K562 (cell line): ENCODE measurements around the gene NUTF2. TPM values are rescaled to one million over a fixed set of nuclear protein-coding genes. Genes with fewer than 3 reads are reported as not detected.

Source experiments
- CC2D1A ChIP-seq: fragments of 450-650 bp; IDR thresholded peaks from 2 replicates; pipeline ENCODE4 v1.6.1; 2017; ENCODE audit warnings: mild to moderate bottlenecking
- FOXK1 ChIP-seq: sonication (generic); formaldehyde crosslinking; IDR thresholded peaks from 2 replicates; pipeline ENCODE4 v1.8.0; 2022; ENCODE audit warnings: missing genetic modification reagents, mild to moderate bottlenecking, borderline replicate concordance
- HMBOX1 ChIP-seq: sonication (generic); IDR thresholded peaks from 2 replicates; pipeline ENCODE4 v1.6.1; 2016
- MTA3 ChIP-seq: fragments of 450-650 bp; formaldehyde crosslinking; IDR thresholded peaks from 2 replicates; pipeline ENCODE4 v1.6.1; 2017; ENCODE audit warnings: mild to moderate bottlenecking, borderline replicate concordance
- NFATC3 ChIP-seq: fragments of 450-650 bp; IDR thresholded peaks from 2 replicates; pipeline ENCODE4 v1.6.1; 2017; ENCODE audit warnings: mild to moderate bottlenecking
- PATZ1 ChIP-seq: fragments of 250-450 bp; sonication (Bioruptor Pico); IDR thresholded peaks from 2 replicates; pipeline ENCODE4 v1.5.0; 2020; ENCODE audit warnings: mild to moderate bottlenecking, borderline replicate concordance
- SNIP1 ChIP-seq: fragments of 450-650 bp; IDR thresholded peaks from 2 replicates; pipeline ENCODE4 v1.7.1; 2017; ENCODE audit warnings: low read depth, mild to moderate bottlenecking
- SNRNP70 ChIP-seq: fragments of 200-400 bp; formaldehyde crosslinking; optimal IDR thresholded peaks from 2 replicates; pipeline ENCODE3; 2017; ENCODE audit warnings: low read depth, low read length
- ZNF830 ChIP-seq: fragments of 250-450 bp; sonication (Bioruptor Pico); IDR thresholded peaks from 2 replicates; pipeline ENCODE4 v1.5.0; 2021; ENCODE audit warnings: mild to moderate bottlenecking
- polyA plus RNA-seq, 8 experiments: library from polyadenylated mRNA; depleted of rRNA in 4 of 8; stranded (reverse) in 5 of 8; unstranded in 3 of 8; fragments of >200 nt; fragmentation: Nextera tagmentation in 2 of 8; fragmentation: Illumina TruSeq in 1 of 8; extraction: Ambion mirVana in 2 of 8; extraction: Trizol in 1 of 8; gene quantifications; 2 replicates each; pipeline versions ENCODE4 v1.2.1 to v1.2.3, GENCODE V29; 2011 to 2014; ENCODE audit warnings: inconsistent platforms in 1 of 8, missing spikeins in 1 of 8
- total RNA-seq, 7 experiments: library from RNA; depleted of rRNA in 6 of 7; stranded (reverse); fragments of >200 nt in 6 of 7; fragmentation: Illumina TruSeq in 2 of 7; extraction: Trizol in 2 of 7; gene quantifications; 2 replicates each; pipeline versions ENCODE4 v1.2.1 to v1.2.3, GENCODE V29; 2011 to 2021; ENCODE audit warnings: low replicate concordance in 1 of 7
- TF ChIP-seq, protein P1 (sequence below), 2 experiments: fragments of 450-650 bp; IDR thresholded peaks; 2 replicates each; pipeline ENCODE4 v1.6.1; 2018; ENCODE audit warnings: mild to moderate bottlenecking in 2 of 2, low read depth in 1 of 2; ENCODE audit not compliant: partially characterized antibody in 2 of 2
- TF ChIP-seq, protein P2 (sequence below): fragments of 450-650 bp; IDR thresholded peaks from 2 replicates; pipeline ENCODE4 v1.6.1; 2016; ENCODE audit warnings: low read depth, mild to moderate bottlenecking, moderate library complexity
- TF ChIP-seq, protein P3 (sequence below): fragments of 450-650 bp; IDR thresholded peaks from 2 replicates; pipeline ENCODE4 v1.6.1; 2016; ENCODE audit warnings: borderline replicate concordance
- TF ChIP-seq, protein P4 (sequence below): fragments of 450-650 bp; IDR thresholded peaks from 2 replicates; pipeline ENCODE4 v1.6.1; 2018; ENCODE audit not compliant: partially characterized antibody

Gene NUTF2
- total and polyA plus RNA-seq, 9 of the 15 experiments (the other 6 are each of a cell fraction or from before 2014, with no cell fraction given): 106 to 248 (median 147) TPM

DNA sequence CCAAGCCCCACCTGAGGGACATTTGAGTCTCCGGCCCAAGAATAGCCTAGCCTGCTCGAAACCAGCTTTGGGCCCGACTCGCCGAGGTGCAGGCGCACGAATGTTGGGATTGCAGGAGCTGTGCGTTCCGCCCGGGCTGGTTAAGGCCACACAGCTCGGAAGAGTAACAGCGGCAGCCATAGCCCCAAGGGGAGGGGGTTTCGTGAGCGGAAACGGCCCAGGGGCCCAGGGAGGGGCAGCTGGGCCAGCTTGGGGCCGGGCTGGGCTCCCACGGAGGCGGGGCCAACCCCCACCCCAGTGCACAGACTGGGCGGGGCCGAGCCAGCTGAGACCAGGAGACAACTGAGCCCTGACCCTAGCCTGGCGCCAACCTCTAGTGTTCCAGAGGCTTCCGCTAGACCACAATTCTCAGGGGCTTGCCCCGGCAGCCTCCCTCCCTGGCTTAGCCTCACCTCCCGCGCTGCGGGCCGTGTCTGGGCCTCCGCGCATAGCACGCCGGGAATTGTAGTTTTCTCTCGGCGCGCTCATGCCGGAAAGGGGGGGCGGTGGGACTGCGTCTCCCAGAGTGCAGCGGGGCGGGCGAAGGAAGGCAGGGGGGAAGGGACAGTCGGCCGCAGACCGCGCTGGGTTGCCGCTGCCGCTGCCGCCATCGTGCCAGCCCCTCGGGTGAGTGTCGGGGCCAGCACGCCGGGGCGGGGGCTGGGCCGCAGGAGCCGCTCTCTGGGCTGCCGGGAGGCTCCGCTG is at the start of gene NUTF2 (continued):
- peak; percentile 94 for TF ChIP-seq MTA3
- TF ChIP-seq, protein P1, sequence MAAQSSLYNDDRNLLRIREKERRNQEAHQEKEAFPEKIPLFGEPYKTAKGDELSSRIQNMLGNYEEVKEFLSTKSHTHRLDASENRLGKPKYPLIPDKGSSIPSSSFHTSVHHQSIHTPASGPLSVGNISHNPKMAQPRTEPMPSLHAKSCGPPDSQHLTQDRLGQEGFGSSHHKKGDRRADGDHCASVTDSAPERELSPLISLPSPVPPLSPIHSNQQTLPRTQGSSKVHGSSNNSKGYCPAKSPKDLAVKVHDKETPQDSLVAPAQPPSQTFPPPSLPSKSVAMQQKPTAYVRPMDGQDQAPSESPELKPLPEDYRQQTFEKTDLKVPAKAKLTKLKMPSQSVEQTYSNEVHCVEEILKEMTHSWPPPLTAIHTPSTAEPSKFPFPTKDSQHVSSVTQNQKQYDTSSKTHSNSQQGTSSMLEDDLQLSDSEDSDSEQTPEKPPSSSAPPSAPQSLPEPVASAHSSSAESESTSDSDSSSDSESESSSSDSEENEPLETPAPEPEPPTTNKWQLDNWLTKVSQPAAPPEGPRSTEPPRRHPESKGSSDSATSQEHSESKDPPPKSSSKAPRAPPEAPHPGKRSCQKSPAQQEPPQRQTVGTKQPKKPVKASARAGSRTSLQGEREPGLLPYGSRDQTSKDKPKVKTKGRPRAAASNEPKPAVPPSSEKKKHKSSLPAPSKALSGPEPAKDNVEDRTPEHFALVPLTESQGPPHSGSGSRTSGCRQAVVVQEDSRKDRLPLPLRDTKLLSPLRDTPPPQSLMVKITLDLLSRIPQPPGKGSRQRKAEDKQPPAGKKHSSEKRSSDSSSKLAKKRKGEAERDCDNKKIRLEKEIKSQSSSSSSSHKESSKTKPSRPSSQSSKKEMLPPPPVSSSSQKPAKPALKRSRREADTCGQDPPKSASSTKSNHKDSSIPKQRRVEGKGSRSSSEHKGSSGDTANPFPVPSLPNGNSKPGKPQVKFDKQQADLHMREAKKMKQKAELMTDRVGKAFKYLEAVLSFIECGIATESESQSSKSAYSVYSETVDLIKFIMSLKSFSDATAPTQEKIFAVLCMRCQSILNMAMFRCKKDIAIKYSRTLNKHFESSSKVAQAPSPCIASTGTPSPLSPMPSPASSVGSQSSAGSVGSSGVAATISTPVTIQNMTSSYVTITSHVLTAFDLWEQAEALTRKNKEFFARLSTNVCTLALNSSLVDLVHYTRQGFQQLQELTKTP (IDR thresholded peaks at IDR 0.05; ENCODE audit: low read depth in 1 of 2, partially characterized antibody in 2 of 2): peak; percentile 37 to 98
- no peak for TF ChIP-seq SNIP1
- TF ChIP-seq CC2D1A: no peak
- TF ChIP-seq SNRNP70: no peak
- no peak for TF ChIP-seq HMBOX1
- TF ChIP-seq, protein P2, sequence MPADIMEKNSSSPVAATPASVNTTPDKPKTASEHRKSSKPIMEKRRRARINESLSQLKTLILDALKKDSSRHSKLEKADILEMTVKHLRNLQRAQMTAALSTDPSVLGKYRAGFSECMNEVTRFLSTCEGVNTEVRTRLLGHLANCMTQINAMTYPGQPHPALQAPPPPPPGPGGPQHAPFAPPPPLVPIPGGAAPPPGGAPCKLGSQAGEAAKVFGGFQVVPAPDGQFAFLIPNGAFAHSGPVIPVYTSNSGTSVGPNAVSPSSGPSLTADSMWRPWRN: peak; percentile 20; the same call in 1 of the 2 replicates
- TF ChIP-seq ZNF830: no peak
- TF ChIP-seq NFATC3: no peak
- TF ChIP-seq, protein P3, sequence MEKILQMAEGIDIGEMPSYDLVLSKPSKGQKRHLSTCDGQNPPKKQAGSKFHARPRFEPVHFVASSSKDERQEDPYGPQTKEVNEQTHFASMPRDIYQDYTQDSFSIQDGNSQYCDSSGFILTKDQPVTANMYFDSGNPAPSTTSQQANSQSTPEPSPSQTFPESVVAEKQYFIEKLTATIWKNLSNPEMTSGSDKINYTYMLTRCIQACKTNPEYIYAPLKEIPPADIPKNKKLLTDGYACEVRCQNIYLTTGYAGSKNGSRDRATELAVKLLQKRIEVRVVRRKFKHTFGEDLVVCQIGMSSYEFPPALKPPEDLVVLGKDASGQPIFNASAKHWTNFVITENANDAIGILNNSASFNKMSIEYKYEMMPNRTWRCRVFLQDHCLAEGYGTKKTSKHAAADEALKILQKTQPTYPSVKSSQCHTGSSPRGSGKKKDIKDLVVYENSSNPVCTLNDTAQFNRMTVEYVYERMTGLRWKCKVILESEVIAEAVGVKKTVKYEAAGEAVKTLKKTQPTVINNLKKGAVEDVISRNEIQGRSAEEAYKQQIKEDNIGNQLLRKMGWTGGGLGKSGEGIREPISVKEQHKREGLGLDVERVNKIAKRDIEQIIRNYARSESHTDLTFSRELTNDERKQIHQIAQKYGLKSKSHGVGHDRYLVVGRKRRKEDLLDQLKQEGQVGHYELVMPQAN: no peak
- TF ChIP-seq FOXK1 (CRISPR knock-in tag): no peak
- TF ChIP-seq PATZ1 (CRISPR knock-in tag): no peak
- TF ChIP-seq, protein P4, sequence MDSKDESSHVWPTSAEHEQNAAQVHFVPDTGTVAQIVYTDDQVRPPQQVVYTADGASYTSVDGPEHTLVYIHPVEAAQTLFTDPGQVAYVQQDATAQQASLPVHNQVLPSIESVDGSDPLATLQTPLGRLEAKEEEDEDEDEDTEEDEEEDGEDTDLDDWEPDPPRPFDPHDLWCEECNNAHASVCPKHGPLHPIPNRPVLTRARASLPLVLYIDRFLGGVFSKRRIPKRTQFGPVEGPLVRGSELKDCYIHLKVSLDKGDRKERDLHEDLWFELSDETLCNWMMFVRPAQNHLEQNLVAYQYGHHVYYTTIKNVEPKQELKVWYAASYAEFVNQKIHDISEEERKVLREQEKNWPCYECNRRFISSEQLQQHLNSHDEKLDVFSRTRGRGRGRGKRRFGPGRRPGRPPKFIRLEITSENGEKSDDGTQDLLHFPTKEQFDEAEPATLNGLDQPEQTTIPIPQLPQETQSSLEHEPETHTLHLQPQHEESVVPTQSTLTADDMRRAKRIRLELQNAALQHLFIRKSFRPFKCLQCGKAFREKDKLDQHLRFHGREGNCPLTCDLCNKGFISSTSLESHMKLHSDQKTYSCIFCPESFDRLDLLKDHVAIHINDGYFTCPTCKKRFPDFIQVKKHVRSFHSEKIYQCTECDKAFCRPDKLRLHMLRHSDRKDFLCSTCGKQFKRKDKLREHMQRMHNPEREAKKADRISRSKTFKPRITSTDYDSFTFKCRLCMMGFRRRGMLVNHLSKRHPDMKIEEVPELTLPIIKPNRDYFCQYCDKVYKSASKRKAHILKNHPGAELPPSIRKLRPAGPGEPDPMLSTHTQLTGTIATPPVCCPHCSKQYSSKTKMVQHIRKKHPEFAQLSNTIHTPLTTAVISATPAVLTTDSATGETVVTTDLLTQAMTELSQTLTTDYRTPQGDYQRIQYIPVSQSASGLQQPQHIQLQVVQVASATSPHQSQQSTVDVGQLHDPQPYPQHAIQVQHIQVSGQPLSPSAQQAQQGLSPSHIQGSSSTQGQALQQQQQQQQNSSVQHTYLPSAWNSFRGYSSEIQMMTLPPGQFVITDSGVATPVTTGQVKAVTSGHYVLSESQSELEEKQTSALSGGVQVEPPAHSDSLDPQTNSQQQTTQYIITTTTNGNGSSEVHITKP: peak; percentile 81
